ENCODE measurements around the gene LPIN1. TPM values are rescaled to one million over a fixed set of nuclear protein-coding genes. Genes with fewer than 3 reads are reported as not detected.

LPIN1 gene
- total RNA-seq, 2 donors from 2014 or later = 63.0 to 112 TPM

- H3K27me3 Mint-ChIP-seq = peaks cover 20 to 30% of the 10 kb centered on the region in 2 donors
- no peak for DNase-seq (ENCODE audit: low spot score)
Observed at GRCh38 chr2:11865805-11866204, 119.4 kb downstream of the LPIN1 start.

GRCh38 chr2:11866358-11867335 is 120.2 kb downstream of the LPIN1 start:
- no peaks in the 10 kb centered on the region for H3K9me3 Mint-ChIP-seq
- H3K27ac Mint-ChIP-seq = no peak overlapping the region
- H3K36me3 Mint-ChIP-seq = no peaks in the 10 kb centered on the region
- H3K4me3 Mint-ChIP-seq = no peak overlapping the region
- ATAC-seq (no peak), DNase-seq (ENCODE audit: low spot score) (no peak)
- peaks cover 20 to 30% of the 10 kb centered on the region in 2 donors for H3K27me3 Mint-ChIP-seq
- H3K4me1 Mint-ChIP-seq (ENCODE audit: low read depth in 2 of 2) = peaks cover 16 to 17% of the 10 kb centered on the region in 2 donors

More at GRCh38 chr2:11865805-11866204, 119.4 kb downstream of the LPIN1 start:
- no peak for ATAC-seq
- Mint-ChIP-seq H3K9me3 (no peaks in the 10 kb centered on the region), H3K4me1 (ENCODE audit: low read depth in 2 of 2) (peaks cover 16 to 17% of the 10 kb centered on the region in 2 donors), H3K4me3 (no peak overlapping the region), H3K36me3 (no peaks in the 10 kb centered on the region), H3K27ac (no peak overlapping the region)

GRCh38 chr2:11867926-11868325 is 121.5 kb downstream of the LPIN1 start:
- Mint-ChIP-seq H3K9me3 (no peaks in the 10 kb centered on the region), H3K27ac (no peak overlapping the region), H3K4me3 (no peak overlapping the region), H3K4me1 (ENCODE audit: low read depth in 2 of 2) (peaks cover 16 to 21% of the 10 kb centered on the region in 2 donors), H3K36me3 (no peaks in the 10 kb centered on the region), H3K27me3 (peaks cover 19 to 21% of the 10 kb centered on the region in 2 donors)
- ATAC-seq (no peak), DNase-seq (ENCODE audit: low spot score) (no peak)

GRCh38 chr2:11869391-11869991 is 123.1 kb downstream of the LPIN1 start:
- Mint-ChIP-seq H3K36me3 (no peaks in the 10 kb centered on the region), H3K27ac (no peak overlapping the region), H3K4me1 (ENCODE audit: low read depth in 2 of 2) (peaks cover 4 to 13% of the 10 kb centered on the region in 2 donors), H3K27me3 (peaks cover 17% of the 10 kb centered on the region in 2 donors), H3K9me3 (no peaks in the 10 kb centered on the region), H3K4me3 (no peak overlapping the region)
- no peak for ATAC-seq
- DNase-seq (ENCODE audit: low spot score) = no peak

- H3K9me3 Mint-ChIP-seq = no peaks in the 10 kb centered on the region
- no peak for DNase-seq (ENCODE audit: low spot score)
- ATAC-seq = no peak
- no peak overlapping the region for H3K4me3 Mint-ChIP-seq
- H3K27me3 Mint-ChIP-seq = peaks cover 13 to 18% of the 10 kb centered on the region in 2 donors
- H3K36me3 Mint-ChIP-seq = no peaks in the 10 kb centered on the region
- peaks cover 3 to 11% of the 10 kb centered on the region in 2 donors for H3K4me1 Mint-ChIP-seq (ENCODE audit: low read depth in 2 of 2)
- no peak overlapping the region for H3K27ac Mint-ChIP-seq
Observed at GRCh38 chr2:11870064-11870463, 123.6 kb downstream of the LPIN1 start.

- H3K4me1 Mint-ChIP-seq (ENCODE audit: low read depth in 2 of 2) = peaks cover 8 to 11% of the 10 kb centered on the region in 2 donors
- H3K4me3 Mint-ChIP-seq = no peak overlapping the region
- ATAC-seq (no peak), DNase-seq (ENCODE audit: low spot score) (no peak)
- H3K9me3 Mint-ChIP-seq = no peaks in the 10 kb centered on the region
- H3K36me3 Mint-ChIP-seq = no peaks in the 10 kb centered on the region
- peaks cover 17 to 19% of the 10 kb centered on the region in 2 donors for H3K27me3 Mint-ChIP-seq
- no peak overlapping the region for H3K27ac Mint-ChIP-seq
Observed at GRCh38 chr2:11870584-11870983, 124.2 kb downstream of the LPIN1 start.

- no peak overlapping the region for H3K27ac Mint-ChIP-seq
Observed at GRCh38 chr2:11871421-11871820, 125.0 kb downstream of the LPIN1 start.

GRCh38 chr2:11872247-11872947 is 126.0 kb downstream of the LPIN1 start:
- ATAC-seq (no peak), DNase-seq (ENCODE audit: low spot score) (no peak)
- H3K36me3 Mint-ChIP-seq = no peaks in the 10 kb centered on the region
- H3K9me3 Mint-ChIP-seq = no peaks in the 10 kb centered on the region
- H3K4me1 Mint-ChIP-seq (ENCODE audit: low read depth in 2 of 2) = peaks cover 10 to 11% of the 10 kb centered on the region in 2 donors
- H3K27me3 Mint-ChIP-seq = peaks cover 27 to 28% of the 10 kb centered on the region in 2 donors
- no peak overlapping the region for H3K27ac Mint-ChIP-seq
- no peak overlapping the region for H3K4me3 Mint-ChIP-seq

More at GRCh38 chr2:11871421-11871820, 125.0 kb downstream of the LPIN1 start:
- no peak for DNase-seq (ENCODE audit: low spot score)
- ATAC-seq = no peak
- Mint-ChIP-seq H3K9me3 (no peaks in the 10 kb centered on the region), H3K36me3 (no peaks in the 10 kb centered on the region), H3K27me3 (peaks cover 24% of the 10 kb centered on the region in 2 donors), H3K4me3 (no peak overlapping the region), H3K4me1 (ENCODE audit: low read depth in 2 of 2) (peaks cover 10 to 11% of the 10 kb centered on the region in 2 donors)

GRCh38 chr2:11872948-11873269 is 126.5 kb downstream of the LPIN1 start:
- H3K27me3 Mint-ChIP-seq = peaks cover 27 to 28% of the 10 kb centered on the region in 2 donors
- H3K4me1 Mint-ChIP-seq (ENCODE audit: low read depth in 2 of 2) = peaks cover 10 to 11% of the 10 kb centered on the region in 2 donors
- no peak overlapping the region for H3K27ac Mint-ChIP-seq
- no peak for DNase-seq (ENCODE audit: low spot score)
- no peak for ATAC-seq
- H3K36me3 Mint-ChIP-seq = no peaks in the 10 kb centered on the region
- no peak overlapping the region for H3K4me3 Mint-ChIP-seq
- no peaks in the 10 kb centered on the region for H3K9me3 Mint-ChIP-seq

- Mint-ChIP-seq H3K4me3 (no peak overlapping the region), H3K4me1 (ENCODE audit: low read depth in 2 of 2) (peaks cover 10 to 11% of the 10 kb centered on the region in 2 donors), H3K9me3 (no peaks in the 10 kb centered on the region), H3K27ac (no peak overlapping the region), H3K27me3 (peaks cover 27 to 28% of the 10 kb centered on the region in 2 donors), H3K36me3 (no peaks in the 10 kb centered on the region)
- DNase-seq (ENCODE audit: low spot score) (no peak), ATAC-seq (no peak)
Observed at GRCh38 chr2:11873356-11874154, 127.1 kb downstream of the LPIN1 start.

- Mint-ChIP-seq H3K27me3 (peaks cover 28 to 30% of the 10 kb centered on the region in 2 donors), H3K9me3 (no peaks in the 10 kb centered on the region), H3K27ac (no peak overlapping the region), H3K36me3 (no peaks in the 10 kb centered on the region), H3K4me1 (ENCODE audit: low read depth in 2 of 2) (peaks cover 10 to 11% of the 10 kb centered on the region in 2 donors), H3K4me3 (no peak overlapping the region)
- ATAC-seq (no peak), DNase-seq (ENCODE audit: low spot score) (no peak)
Observed at GRCh38 chr2:11874861-11875260, 128.4 kb downstream of the LPIN1 start.

- no peak overlapping the region for H3K4me3 Mint-ChIP-seq
- no peaks in the 10 kb centered on the region for H3K36me3 Mint-ChIP-seq
- peaks cover 23 to 28% of the 10 kb centered on the region in 2 donors for H3K27me3 Mint-ChIP-seq
- no peak for ATAC-seq
- no peak for DNase-seq (ENCODE audit: low spot score)
- no peak overlapping the region for H3K27ac Mint-ChIP-seq
- no peaks in the 10 kb centered on the region for H3K9me3 Mint-ChIP-seq
- H3K4me1 Mint-ChIP-seq (ENCODE audit: low read depth in 2 of 2) = peaks cover 10 to 11% of the 10 kb centered on the region in 2 donors
Observed at GRCh38 chr2:11875481-11875880, 129.0 kb downstream of the LPIN1 start.

GRCh38 chr2:11876436-11876835 is 130.0 kb downstream of the LPIN1 start:
- H3K27me3 Mint-ChIP-seq = peaks cover 23 to 28% of the 10 kb centered on the region in 2 donors
- no peak overlapping the region for H3K27ac Mint-ChIP-seq
- DNase-seq (ENCODE audit: low spot score) (no peak), ATAC-seq (no peak)
- no peaks in the 10 kb centered on the region for H3K36me3 Mint-ChIP-seq
- peaks cover 10 to 11% of the 10 kb centered on the region in 2 donors for H3K4me1 Mint-ChIP-seq (ENCODE audit: low read depth in 2 of 2)
- no peaks in the 10 kb centered on the region for H3K9me3 Mint-ChIP-seq
- H3K4me3 Mint-ChIP-seq = no peak overlapping the region

All from natural killer cell treated with Interleukin-12 subunit alpha and Interleukin-12 subunit beta and Interleukin-15 and Interleukin-18, amount 100 ng/mL, for 72 hours (primary cell).